GM18498 (cell line): Measurements from ENCODE around the gene CLDN1.
A peak's percentile ranks its signal among the peaks of the same experiment; 100 is the strongest.

Experiments used
- ATAC-seq: cut with Tn5 transposase; IDR thresholded peaks from one replicate; pipeline ENCODE4 v1.9.1; 2021; ENCODE audit warnings: mild to moderate bottlenecking, moderate library complexity; ENCODE audit not compliant: unreplicated experiment

Gene CLDN1

GRCh38 chr3:190321789-190322603 is at the start of gene CLDN1:
TSS of gene CLDN1 (minus strand) at chr3:190322446. CDS start at chr3:190322206, 240 bp downstream.
- ATAC-seq = peak; percentile 91

- no peak for ATAC-seq
These were observed 48.9 kb upstream of the CLDN1 start for GRCh38 chr3:190371152-190371551.

- no peak for ATAC-seq
These were observed 48.1 kb upstream of the CLDN1 start for GRCh38 chr3:190370369-190370768.

- ATAC-seq = no peak
These were observed 47.5 kb upstream of the CLDN1 start for GRCh38 chr3:190369668-190370295.

- ATAC-seq = no peak
These were observed 46.6 kb upstream of the CLDN1 start for GRCh38 chr3:190368881-190369280.

- no peak for ATAC-seq
These were observed 43.9 kb upstream of the CLDN1 start for GRCh38 chr3:190366133-190366532.

- no peak for ATAC-seq
These were observed 40.0 kb upstream of the CLDN1 start for GRCh38 chr3:190362258-190362657.

- no peak for ATAC-seq
These were observed 39.5 kb upstream of the CLDN1 start for GRCh38 chr3:190361791-190362190.

GRCh38 chr3:190360228-190360627 is 38.0 kb upstream of the CLDN1 start:
- no peak for ATAC-seq

GRCh38 chr3:190359813-190360212 is 37.6 kb upstream of the CLDN1 start:
- no peak for ATAC-seq

- no peak for ATAC-seq
These were observed 35.2 kb upstream of the CLDN1 start for GRCh38 chr3:190357468-190357867.

GRCh38 chr3:190356246-190356645 is 34.0 kb upstream of the CLDN1 start:
- no peak for ATAC-seq

- ATAC-seq = no peak
These were observed 30.7 kb upstream of the CLDN1 start for GRCh38 chr3:190352861-190353457.

GRCh38 chr3:190346541-190346940 is 24.3 kb upstream of the CLDN1 start:
- ATAC-seq = no peak

- no peak for ATAC-seq
These were observed 23.6 kb upstream of the CLDN1 start for GRCh38 chr3:190345878-190346277.

- no peak for ATAC-seq
These were observed 23.0 kb upstream of the CLDN1 start for GRCh38 chr3:190345027-190345821.

GRCh38 chr3:190340071-190340470 is 17.8 kb upstream of the CLDN1 start:
- ATAC-seq = no peak

- peak; percentile 82 for ATAC-seq
These were observed 16.9 kb upstream of the CLDN1 start for GRCh38 chr3:190339130-190339529.

- ATAC-seq = no peak
These were observed 16.5 kb upstream of the CLDN1 start for GRCh38 chr3:190338717-190339116.

GRCh38 chr3:190337301-190337700 is 15.1 kb upstream of the CLDN1 start:
- no peak for ATAC-seq

GRCh38 chr3:190336516-190337189 is 14.4 kb upstream of the CLDN1 start:
- no peak for ATAC-seq
